NB4 (cell line): ENCODE data around the gene TPRG1.

Source experiments
- DNase-seq: peaks from one replicate; pipeline ENCODE4 v3.0.0; 2010; ENCODE audit warnings: low read depth
- H3K4me3 ChIP-seq: one replicate; pipeline ENCODE4 v1.5.1; 2011; ENCODE audit warnings: mild to moderate bottlenecking, low read depth, low read length, moderate library complexity
- MYC ChIP-seq: IDR thresholded peaks from 2 replicates; pipeline ENCODE4 v1.6.1; 2011; ENCODE audit warnings: low read depth, low read length
- POLR2A ChIP-seq: IDR thresholded peaks from 2 replicates; pipeline ENCODE4 v1.6.1; 2011; ENCODE audit warnings: mild to moderate bottlenecking; ENCODE audit not compliant: insufficient read length; ENCODE audit errors: extremely low read depth
- TF ChIP-seq, protein P1 (sequence below): IDR thresholded peaks from 2 replicates; pipeline ENCODE4 v1.6.1; 2011; ENCODE audit warnings: low read depth, low read length
- TF ChIP-seq, protein P2 (sequence below): IDR thresholded peaks from one replicate; pipeline ENCODE4 v1.5.1; 2012; ENCODE audit warnings: low read depth, low read length

Gene TPRG1

DNA sequence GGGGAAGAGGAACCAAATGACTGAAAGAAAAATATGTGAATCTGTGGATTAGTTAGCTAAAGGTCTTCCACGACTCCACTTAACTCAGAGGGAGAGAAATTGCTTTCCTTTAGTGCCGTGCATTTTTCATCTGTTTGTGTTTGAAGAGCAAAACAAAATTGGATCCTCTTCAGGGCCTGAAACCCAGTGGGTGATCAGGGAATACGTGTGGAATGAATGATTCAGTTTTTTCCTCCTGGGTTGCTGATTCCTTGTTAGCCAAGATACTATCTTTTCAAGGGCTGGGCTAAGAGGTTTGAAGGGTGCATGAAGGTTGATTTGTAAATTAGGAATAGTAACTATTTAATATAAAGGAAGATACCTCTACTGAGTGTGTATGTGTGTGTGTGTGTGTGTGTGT, 61.0 kb downstream of the TPRG1 start:
- TF ChIP-seq MYC = no peak
- TF ChIP-seq, protein P1, sequence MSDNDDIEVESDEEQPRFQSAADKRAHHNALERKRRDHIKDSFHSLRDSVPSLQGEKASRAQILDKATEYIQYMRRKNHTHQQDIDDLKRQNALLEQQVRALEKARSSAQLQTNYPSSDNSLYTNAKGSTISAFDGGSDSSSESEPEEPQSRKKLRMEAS = no peak
- TF ChIP-seq POLR2A = no peak
- DNase-seq = no peak
- no peak overlapping the region for H3K4me3 ChIP-seq

DNA sequence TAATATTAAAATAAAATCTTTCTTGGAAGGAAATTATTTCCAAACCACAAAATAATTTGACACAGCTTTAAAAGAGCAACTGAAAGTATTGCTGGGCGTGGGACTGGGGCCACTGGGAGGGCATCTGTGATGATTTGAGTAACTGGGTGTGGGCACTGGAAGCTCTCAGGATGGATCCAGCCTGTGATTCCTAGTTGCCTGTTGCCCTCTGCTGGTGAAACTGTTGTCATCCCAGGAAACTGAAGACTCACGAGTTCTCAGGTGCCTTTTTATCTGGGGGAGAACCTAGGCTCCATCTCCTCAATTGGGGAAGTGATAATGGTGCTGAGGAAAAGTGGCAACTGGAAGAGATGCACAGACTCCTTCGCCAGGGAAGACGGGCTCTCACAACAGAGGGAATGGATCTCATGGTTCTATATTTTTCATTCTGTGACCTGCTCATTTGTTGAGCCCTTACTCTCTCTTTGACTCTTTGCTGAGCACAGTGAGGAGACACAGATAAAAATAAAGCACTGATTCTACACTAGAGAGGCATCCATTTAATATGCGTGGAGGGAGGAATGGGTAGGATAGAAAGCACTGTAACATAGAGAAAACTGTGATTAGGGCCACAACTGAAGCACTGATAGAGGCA, 61.6 kb downstream of the TPRG1 start:
- peak; percentile 40 for DNase-seq

DNA sequence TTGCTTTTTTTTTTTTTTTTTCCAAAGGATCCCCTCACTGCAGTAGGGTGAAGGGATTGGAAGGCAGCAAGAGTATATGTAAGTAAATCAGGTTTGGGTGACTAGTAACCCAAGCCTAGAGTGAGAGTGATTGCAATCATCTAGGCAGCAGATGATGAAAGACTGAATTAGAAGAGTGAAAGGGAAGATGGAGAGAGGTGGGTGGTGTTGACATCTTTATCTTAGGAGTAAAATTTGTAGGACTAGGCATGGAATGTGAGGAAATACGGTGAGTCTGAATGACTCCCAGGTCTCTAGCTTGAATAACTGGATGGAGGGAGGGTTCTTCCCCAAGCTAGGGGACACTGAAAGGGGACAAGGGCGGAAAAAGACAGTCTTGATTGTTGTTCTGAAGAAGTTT, 63.4 kb downstream of the TPRG1 start:
- TF ChIP-seq, protein P1 = no peak
- TF ChIP-seq MYC (no peak), POLR2A (no peak)
- TF ChIP-seq, protein P2, sequence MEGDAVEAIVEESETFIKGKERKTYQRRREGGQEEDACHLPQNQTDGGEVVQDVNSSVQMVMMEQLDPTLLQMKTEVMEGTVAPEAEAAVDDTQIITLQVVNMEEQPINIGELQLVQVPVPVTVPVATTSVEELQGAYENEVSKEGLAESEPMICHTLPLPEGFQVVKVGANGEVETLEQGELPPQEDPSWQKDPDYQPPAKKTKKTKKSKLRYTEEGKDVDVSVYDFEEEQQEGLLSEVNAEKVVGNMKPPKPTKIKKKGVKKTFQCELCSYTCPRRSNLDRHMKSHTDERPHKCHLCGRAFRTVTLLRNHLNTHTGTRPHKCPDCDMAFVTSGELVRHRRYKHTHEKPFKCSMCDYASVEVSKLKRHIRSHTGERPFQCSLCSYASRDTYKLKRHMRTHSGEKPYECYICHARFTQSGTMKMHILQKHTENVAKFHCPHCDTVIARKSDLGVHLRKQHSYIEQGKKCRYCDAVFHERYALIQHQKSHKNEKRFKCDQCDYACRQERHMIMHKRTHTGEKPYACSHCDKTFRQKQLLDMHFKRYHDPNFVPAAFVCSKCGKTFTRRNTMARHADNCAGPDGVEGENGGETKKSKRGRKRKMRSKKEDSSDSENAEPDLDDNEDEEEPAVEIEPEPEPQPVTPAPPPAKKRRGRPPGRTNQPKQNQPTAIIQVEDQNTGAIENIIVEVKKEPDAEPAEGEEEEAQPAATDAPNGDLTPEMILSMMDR = no peak

More for the DNA sequence above, 61.6 kb downstream of the TPRG1 start:
- TF ChIP-seq, protein P2 = peak; percentile 34
- no peak for TF ChIP-seq MYC
- TF ChIP-seq, protein P1 = no peak
- no peak overlapping the region for H3K4me3 ChIP-seq

DNA sequence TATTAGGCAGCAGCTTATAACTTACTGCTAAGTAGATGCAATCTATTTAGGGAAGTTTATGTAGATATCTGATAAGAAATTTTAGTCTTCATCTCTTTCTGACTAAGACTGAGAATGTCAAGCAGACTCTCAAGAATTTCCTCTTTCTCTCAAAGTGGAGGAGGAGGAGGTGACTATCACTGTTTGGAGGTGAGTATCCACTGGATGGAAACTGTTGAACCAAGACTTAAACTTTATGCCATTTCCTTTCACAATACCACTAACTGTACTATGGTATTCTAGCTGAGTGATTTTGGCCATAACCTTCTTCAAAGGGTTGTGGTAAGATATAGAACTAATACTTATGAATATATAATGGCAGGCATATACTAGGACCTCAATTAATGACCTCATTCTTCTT, 64.6 kb downstream of the TPRG1 start:
- no peak for DNase-seq
- no peak for TF ChIP-seq MYC
- TF ChIP-seq, protein P1 = no peak
- TF ChIP-seq, protein P2 = no peak
- TF ChIP-seq POLR2A = no peak
- H3K4me3 ChIP-seq = no peak overlapping the region

More for the DNA sequence above, 63.4 kb downstream of the TPRG1 start:
- H3K4me3 ChIP-seq = no peak overlapping the region
- DNase-seq = no peak

DNA sequence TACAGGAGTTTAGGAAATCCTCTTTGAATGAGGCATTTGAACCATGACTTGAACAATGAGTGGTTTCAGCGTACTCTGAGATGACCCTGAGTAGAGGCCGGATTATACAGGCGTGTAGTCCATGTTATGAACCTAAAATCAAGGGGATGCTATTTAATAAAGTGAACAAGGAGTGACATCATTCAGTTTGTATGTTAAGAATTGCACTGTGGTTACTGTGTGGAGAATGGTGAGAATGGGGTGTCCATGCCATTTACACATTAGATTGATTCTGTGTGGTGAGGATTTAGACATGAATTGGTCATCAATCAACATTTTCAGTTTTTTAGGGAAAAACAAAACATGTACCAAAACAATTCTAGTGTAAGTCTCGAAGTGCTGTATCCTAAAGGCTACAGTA, 65.8 kb downstream of the TPRG1 start:
- H3K4me3 ChIP-seq = no peak overlapping the region
- no peak for DNase-seq
- TF ChIP-seq, protein P1 = no peak
- TF ChIP-seq MYC (no peak), POLR2A (no peak)
- TF ChIP-seq, protein P2 = no peak

DNA sequence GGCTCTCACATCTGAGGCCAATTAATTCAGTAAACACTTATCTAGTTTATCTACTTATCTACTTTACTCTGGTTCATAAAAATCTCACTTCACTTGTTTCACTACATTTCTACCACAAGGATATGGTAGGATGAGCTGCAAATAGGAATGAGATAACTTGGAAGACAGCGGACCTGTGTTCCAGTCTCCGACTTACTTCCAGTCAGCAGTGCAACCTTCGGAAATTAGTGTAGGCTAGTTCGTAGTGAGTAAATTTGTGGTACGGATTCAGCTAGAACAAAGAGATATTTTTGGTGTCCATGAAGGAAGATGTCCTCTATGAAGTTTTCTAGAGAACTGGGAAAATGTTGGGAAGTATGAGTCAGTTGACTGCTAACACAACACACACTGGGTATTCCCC, 66.3 kb downstream of the TPRG1 start:
- no peak overlapping the region for H3K4me3 ChIP-seq
- no peak for DNase-seq
- TF ChIP-seq POLR2A = no peak
- TF ChIP-seq, protein P1 = no peak
- TF ChIP-seq, protein P2 = no peak
- no peak for TF ChIP-seq MYC
